ENCODE data around the gene KCNT2.
"Not testable (repeated sequence)": the region's sequence is repeated elsewhere in the genome, so short reads cannot be mapped to it uniquely, and the experiment has no call there.

KCNT2 gene

DNA sequence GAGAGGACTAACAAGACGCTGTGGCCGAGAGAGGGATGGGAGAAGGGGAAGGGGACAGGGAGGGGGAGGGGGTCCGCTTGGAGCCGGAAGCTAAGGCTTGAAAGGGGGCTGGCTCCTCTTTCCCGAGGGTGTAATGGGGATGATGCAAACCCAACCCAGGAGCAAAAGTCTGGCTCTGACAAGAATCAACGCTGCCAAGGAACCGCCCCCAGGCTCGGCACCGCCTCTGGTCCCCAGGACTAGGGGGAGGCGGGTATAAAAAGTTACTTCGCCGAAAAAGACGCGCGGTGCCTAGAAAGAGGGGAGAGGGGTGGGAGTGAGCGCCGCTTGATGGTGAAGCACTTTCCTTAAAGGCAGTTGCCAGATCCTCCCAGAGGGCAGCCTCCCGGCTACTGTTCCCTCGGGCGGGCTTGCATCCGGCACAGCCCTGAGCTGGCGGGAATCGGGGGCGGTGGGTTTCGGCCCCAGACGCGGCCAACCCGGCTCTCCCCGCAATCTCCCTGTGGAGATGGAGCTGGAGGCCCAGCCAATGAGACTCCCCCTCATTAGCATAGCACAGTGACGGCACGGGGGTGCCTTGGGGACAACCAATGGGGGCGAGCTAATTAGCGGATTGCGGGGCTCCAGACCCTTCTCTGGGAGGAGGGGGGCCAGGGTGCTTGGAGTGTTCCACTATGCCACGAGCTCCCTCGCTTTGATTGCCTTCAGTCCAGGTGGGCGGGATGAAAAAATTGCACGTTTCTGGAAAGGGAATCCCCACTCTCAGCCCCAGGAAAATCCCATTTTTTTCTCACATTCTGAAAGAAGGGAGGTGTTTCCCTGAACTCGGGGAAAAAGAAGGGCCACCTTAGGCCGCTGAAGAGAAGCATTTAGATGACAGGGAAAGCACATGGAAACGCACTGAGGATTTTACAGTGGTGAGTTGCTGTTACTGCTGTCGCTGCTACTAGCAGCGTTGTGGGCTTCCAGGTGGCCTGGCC, at the start of gene KCNT2:
Gene KCNT2 (minus strand): TSS at position 51 of the 980 bp plus-strand sequence. CDS start 131 bp downstream, outside the sequence.
- DNase-seq (ENCODE audit: low spot score in 2 of 2): no peak
- Histone ChIP-seq H3K36me3 (replicated peaks) (no peaks in the 10 kb centered on the region), H3K9me3 (no peaks in the 10 kb centered on the region), H3K4me3 (no peak within 1 kb of the TSS), H3K4me1 (peaks cover 6% of the 10 kb centered on the region; the same call in 1 of the 2 replicates), H3K27me3 (ENCODE audit: low read depth) (no peaks in the 10 kb centered on the region)
- in situ Hi-C loops (cut with MboI; ENCODE audit: low sequenced_read_pairs): no loop called here

DNA sequence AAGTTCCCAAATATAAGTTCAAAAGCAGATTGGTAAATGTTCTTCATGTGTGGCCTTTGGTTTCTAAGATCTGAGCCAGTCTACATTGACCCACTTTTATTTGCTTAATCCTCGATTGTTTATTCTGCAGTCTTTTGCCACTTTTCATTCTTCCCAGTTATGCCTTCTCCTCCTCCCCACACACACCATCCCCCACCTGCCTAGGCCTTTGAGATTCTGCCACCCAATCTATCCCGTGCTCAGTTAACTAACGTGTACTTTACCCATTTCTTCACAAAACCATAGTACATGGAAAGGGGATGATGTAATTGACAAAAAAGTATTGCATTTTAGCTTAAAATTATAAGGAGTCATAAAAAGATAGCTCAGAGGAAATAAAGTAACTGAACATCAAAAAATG, 47.3 kb upstream of the KCNT2 start:
- Histone ChIP-seq H3K4me1 (no peaks in the 10 kb centered on the region), H3K4me3 (no peak overlapping the region), H3K27me3 (ENCODE audit: low read depth) (no peaks in the 10 kb centered on the region), H3K36me3 (replicated peaks) (no peaks in the 10 kb centered on the region), H3K9me3 (no peaks in the 10 kb centered on the region)
- no peak for DNase-seq (ENCODE audit: low spot score in 2 of 2)
- in situ Hi-C loops (cut with MboI; ENCODE audit: low sequenced_read_pairs): loop anchor here (25.0 kb wide), 2 partner anchors 343 to 493 kb away; no protein-coding TSS in a partner anchor

DNA sequence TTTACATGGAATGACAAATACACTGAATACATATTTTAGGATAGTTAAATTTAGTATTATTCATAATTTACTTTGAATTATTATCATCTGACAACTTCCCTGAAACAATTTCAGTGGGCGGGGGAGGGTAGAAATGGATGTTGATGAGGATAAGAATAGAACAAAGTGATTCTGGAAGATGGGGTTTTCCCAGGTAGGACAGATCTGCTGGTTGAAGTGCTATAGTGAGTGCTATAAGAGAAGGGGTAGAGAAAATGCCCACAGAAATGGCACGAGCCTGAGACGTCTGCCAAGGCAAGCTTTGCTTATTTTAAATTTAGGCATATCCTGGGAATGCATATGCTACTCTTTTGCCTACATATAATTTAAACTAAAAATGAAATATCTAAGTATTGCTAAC, 46.8 kb upstream of the KCNT2 start:
- DNase-seq (ENCODE audit: low spot score in 2 of 2): no peak
- in situ Hi-C loops (cut with MboI; ENCODE audit: low sequenced_read_pairs): loop anchor here (25.0 kb wide), 2 partner anchors 343 to 493 kb away; no protein-coding TSS in a partner anchor
- no peaks in the 10 kb centered on the region for H3K4me1 ChIP-seq
- H3K36me3 ChIP-seq (replicated peaks): no peaks in the 10 kb centered on the region
- H3K4me3 ChIP-seq: no peak overlapping the region
- H3K9me3 ChIP-seq: no peaks in the 10 kb centered on the region
- H3K27me3 ChIP-seq (ENCODE audit: low read depth): no peaks in the 10 kb centered on the region

DNA sequence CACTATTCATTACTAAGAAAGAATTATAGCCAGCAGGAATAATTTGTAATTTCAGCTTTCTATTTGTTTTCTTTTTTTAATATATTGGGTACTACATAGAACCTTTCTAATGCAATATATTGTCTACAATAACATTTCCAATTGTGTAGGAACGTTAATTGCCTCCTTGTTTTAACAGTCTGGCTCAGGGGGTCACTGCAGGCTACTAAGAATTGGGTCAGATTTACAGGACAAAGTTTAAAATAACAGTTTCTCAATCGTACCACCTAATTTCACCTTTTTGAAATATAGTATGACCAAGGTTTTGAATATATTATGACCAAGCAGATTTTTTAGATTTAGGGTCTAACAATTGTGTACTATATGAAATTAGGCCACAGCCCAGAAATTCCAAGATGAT, 46.0 kb upstream of the KCNT2 start:
- no peak for DNase-seq (ENCODE audit: low spot score in 2 of 2)
- Histone ChIP-seq H3K4me1 (no peaks in the 10 kb centered on the region), H3K36me3 (replicated peaks) (no peaks in the 10 kb centered on the region), H3K27me3 (ENCODE audit: low read depth) (no peaks in the 10 kb centered on the region), H3K4me3 (no peak overlapping the region), H3K9me3 (no peaks in the 10 kb centered on the region)
- in situ Hi-C loops (cut with MboI; ENCODE audit: low sequenced_read_pairs): loop anchor here (25.0 kb wide), 2 partner anchors 342 to 492 kb away; no protein-coding TSS in a partner anchor

DNA sequence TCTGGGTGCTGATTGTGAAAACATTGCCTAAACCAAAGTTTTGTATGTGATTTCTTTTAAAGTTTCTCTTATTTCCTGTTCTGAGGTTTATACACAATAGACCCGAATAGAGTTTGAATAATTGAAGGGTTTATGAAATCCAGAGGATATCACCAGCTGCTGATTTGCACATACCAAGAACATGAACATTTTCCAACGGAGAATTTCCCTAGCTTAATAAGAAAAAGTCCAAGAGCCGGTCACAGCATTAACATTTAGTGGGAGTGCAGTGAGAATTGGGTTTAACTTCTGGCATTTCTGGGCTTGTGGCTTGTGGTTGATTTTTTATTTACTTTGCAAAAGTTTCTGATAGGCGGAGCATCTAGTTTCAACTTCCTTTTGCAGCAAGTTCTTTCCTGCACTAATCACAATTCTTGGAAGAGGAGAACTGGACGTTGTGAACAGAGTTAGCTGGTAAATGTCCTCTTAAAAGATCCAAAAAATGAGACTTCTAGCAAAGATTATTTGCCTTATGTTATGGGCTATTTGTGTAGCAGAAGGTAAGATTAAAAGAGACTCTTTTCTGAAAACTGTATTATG, 43.5 kb upstream of the KCNT2 start, which contains the start of gene CFH:
Gene CFH (plus strand): TSS at position 407 of the 579 bp plus-strand sequence. CDS start 75 bp downstream, at position 482.
- no peaks in the 10 kb centered on the region for H3K4me1 ChIP-seq
- in situ Hi-C loops (cut with MboI; ENCODE audit: low sequenced_read_pairs): loop anchor here (25.0 kb wide), 2 partner anchors 339 to 489 kb away; no protein-coding TSS in a partner anchor
- H3K9me3 ChIP-seq: no peaks in the 10 kb centered on the region
- no peaks in the 10 kb centered on the region for H3K36me3 ChIP-seq (replicated peaks)
- no peak within 1 kb of the TSS for H3K4me3 ChIP-seq
- no peaks in the 10 kb centered on the region for H3K27me3 ChIP-seq (ENCODE audit: low read depth)
- no peak for DNase-seq (ENCODE audit: low spot score in 2 of 2)

DNA sequence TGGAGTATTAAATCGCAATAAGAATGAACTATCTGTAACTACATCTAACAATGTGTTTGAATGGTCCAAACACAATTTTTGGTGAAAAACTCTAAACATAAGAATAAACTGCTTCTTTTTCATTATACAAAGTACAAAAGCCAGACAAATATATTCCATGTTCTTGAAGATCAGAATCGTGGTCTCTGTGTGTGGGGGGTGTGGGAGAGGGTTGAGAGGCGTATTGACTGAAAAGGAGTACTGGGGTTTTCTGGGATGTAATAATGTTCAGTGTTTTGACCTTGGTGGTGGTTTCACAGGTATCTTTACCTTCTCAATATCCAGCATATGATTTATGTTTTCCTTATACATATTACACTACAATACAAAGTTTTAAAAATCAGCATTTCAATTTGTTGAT, 42.8 kb upstream of the KCNT2 start:
- DNase-seq (ENCODE audit: low spot score in 2 of 2): no peak
- no peaks in the 10 kb centered on the region for H3K27me3 ChIP-seq (ENCODE audit: low read depth)
- no peaks in the 10 kb centered on the region for H3K36me3 ChIP-seq (replicated peaks)
- H3K9me3 ChIP-seq: no peaks in the 10 kb centered on the region
- no peak overlapping the region for H3K4me3 ChIP-seq
- in situ Hi-C loops (cut with MboI; ENCODE audit: low sequenced_read_pairs): loop anchor here (25.0 kb wide), 2 partner anchors 339 to 489 kb away; no protein-coding TSS in a partner anchor
- H3K4me1 ChIP-seq: no peaks in the 10 kb centered on the region

DNA sequence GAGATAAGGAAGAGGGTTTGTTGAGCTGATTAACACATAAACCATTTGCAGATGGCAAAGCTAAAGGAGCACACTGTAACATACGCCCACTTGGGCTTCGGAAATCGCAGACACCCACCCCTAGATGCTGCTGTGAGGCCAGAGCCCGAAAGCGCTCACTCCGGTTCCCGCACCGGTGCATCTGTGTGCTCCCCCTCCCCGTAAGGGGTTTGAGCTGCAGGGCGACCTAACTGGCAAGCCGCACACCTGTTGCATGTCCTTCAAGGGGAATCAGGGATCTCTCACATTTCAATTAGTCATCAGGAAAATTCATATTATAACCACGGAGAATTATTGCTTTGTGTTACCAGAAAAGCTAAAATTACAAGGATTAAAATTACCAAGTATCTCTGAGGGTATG, 42.2 kb upstream of the KCNT2 start:
- Histone ChIP-seq H3K4me1 (no peaks in the 10 kb centered on the region), H3K27me3 (ENCODE audit: low read depth) (no peaks in the 10 kb centered on the region), H3K36me3 (replicated peaks) (no peaks in the 10 kb centered on the region), H3K9me3 (no peaks in the 10 kb centered on the region), H3K4me3 (no peak overlapping the region)
- in situ Hi-C loops (cut with MboI; ENCODE audit: low sequenced_read_pairs): loop anchor here (25.0 kb wide), 2 partner anchors 338 to 488 kb away; no protein-coding TSS in a partner anchor
- no peak for DNase-seq (ENCODE audit: low spot score in 2 of 2)

DNA sequence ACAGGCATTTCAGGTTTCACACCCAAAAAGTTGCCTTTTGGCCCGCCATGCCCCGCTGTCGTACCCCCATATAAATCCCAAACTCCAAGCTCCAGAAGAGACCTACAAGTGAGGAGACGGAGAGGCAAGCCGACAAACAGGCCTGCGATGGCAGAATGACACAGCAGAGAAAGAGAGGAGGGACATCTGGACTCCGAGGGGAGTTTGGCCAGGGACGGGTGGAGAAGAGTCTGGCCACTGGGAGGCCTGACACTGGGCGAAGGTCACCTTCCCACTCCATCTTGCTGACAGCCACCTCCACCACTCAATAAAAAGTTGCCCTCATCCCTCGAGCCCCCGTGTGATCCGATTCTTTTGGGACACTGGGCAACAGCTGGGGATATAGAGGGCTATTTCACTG, 41.8 kb upstream of the KCNT2 start:
- Histone ChIP-seq H3K4me3 (no peak overlapping the region), H3K9me3 (no peaks in the 10 kb centered on the region), H3K4me1 (no peaks in the 10 kb centered on the region), H3K27me3 (ENCODE audit: low read depth) (no peaks in the 10 kb centered on the region), H3K36me3 (replicated peaks) (no peaks in the 10 kb centered on the region)
- no peak for DNase-seq (ENCODE audit: low spot score in 2 of 2)
- in situ Hi-C loops (cut with MboI; ENCODE audit: low sequenced_read_pairs): loop anchor here (25.0 kb wide), 2 partner anchors 338 to 488 kb away; no protein-coding TSS in a partner anchor

DNA sequence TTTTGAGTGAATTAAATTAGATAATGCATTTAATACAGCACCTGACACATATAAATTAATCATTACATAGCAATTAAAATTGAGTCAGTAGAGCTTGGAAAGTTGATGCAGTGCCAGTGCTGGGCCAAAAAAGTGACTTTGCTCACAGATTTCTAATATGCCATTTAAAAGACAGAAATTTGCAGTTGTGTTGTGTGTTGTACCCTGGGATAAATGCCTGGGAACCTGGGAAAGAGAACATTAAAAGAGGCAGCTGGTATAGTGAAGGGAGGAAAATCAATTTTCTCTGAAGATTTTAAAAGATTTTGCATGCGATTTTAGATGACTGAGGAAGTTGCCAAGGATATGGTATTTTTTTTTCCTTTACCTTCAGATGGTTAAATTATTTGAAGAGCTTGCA, 32.7 kb upstream of the KCNT2 start:
- Histone ChIP-seq H3K4me1 (no peaks in the 10 kb centered on the region), H3K9me3 (no peaks in the 10 kb centered on the region), H3K4me3 (no peak overlapping the region), H3K36me3 (replicated peaks) (no peaks in the 10 kb centered on the region), H3K27me3 (ENCODE audit: low read depth) (no peaks in the 10 kb centered on the region)
- no peak for DNase-seq (ENCODE audit: low spot score in 2 of 2)
- in situ Hi-C loops (cut with MboI; ENCODE audit: low sequenced_read_pairs): no loop called here

DNA sequence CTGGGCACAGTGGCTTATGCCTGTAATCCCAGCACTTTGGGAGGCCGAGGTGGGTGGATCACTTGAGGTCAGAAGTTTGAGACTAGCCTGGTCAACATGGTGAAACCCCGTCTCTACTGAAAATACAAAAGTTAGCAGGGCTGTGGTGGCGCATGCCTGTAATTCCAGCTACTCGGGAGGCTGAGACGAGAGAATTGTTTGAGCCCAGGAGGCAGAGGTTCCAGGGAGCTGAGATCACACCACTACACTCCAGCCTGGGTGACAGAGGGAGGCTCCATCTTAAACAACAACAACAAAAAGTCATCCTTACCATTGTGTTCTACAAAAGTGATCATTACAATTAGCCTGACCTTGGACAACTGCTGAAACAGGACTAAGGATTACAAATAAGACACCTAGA, 31.1 kb upstream of the KCNT2 start:
- H3K9me3 ChIP-seq; H3K27me3 ChIP-seq (ENCODE audit: low read depth); in situ Hi-C loops (cut with MboI; ENCODE audit: low sequenced_read_pairs); H3K4me3 ChIP-seq; DNase-seq (ENCODE audit: low spot score in 2 of 2); H3K36me3 ChIP-seq (replicated peaks); H3K4me1 ChIP-seq: not testable (repeated sequence)

DNA sequence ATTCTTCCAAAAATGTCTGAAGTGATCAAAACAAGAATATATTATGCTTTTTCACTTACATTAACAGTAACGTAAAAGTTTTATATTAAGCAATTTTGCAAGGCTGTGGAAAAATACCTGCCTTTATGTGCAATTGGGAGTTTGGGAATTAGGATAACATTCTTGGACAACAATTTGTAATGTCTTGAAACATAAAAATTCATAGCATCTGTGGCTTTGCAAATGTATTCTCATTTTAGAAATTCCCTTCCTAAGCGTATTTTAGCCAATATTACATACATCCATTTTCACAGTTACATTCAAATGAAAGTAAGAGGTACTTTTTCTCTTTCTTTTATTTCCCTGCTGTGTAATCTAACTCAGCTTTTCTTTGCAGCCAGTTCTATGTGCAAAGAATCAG, 30.2 kb upstream of the KCNT2 start:
- H3K4me3 ChIP-seq: no peak overlapping the region
- H3K36me3 ChIP-seq (replicated peaks): no peaks in the 10 kb centered on the region
- H3K4me1 ChIP-seq: no peaks in the 10 kb centered on the region
- H3K9me3 ChIP-seq: no peaks in the 10 kb centered on the region
- no peak for DNase-seq (ENCODE audit: low spot score in 2 of 2)
- H3K27me3 ChIP-seq (ENCODE audit: low read depth): no peaks in the 10 kb centered on the region
- in situ Hi-C loops (cut with MboI; ENCODE audit: low sequenced_read_pairs): no loop called here

DNA sequence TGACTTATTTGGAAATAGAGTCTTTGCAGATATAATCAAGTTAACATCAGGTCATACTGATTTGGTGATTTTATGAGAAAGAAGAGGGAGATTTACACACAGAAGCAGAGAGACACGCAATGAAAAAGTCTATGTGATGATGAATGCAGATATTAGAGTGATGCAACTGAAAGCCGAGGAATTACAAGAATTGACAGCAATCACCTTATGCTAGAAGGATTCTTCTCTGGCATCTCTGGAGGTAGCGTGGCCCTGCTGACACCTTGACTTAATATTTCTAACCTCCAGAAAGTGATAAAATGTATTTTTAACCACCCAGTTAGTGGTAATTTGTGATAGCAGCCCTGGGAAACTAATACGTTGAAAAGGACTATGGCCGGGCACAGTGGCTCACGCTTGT, 29.4 kb upstream of the KCNT2 start:
- no peaks in the 10 kb centered on the region for H3K9me3 ChIP-seq
- in situ Hi-C loops (cut with MboI; ENCODE audit: low sequenced_read_pairs): no loop called here
- no peaks in the 10 kb centered on the region for H3K4me1 ChIP-seq
- no peaks in the 10 kb centered on the region for H3K36me3 ChIP-seq (replicated peaks)
- no peak overlapping the region for H3K4me3 ChIP-seq
- H3K27me3 ChIP-seq (ENCODE audit: low read depth): no peaks in the 10 kb centered on the region
- no peak for DNase-seq (ENCODE audit: low spot score in 2 of 2)

DNA sequence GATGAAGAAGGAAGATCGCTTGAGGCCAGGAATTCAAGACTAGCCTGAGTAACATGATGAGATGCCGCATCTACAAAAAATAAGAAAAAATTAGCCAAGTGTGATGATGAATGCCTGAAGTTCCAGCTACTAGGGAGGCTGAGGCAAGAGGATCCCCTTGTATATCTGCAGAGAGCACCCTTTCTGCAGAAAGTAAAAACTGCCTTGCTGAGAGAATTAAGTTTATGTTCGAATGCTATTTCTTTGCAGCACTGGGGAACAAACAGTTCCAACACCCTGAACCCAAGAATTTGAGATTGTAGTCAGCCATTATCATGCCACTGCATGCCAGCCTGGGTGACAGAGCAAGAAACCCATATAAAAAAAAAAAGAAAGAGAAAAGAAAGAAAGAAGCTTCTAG, 20.6 kb upstream of the KCNT2 start:
- H3K27me3 ChIP-seq (ENCODE audit: low read depth): no peaks in the 10 kb centered on the region
- no peaks in the 10 kb centered on the region for H3K36me3 ChIP-seq (replicated peaks)
- in situ Hi-C loops (cut with MboI; ENCODE audit: low sequenced_read_pairs): no loop called here
- no peaks in the 10 kb centered on the region for H3K4me1 ChIP-seq
- no peaks in the 10 kb centered on the region for H3K9me3 ChIP-seq
- no peak for DNase-seq (ENCODE audit: low spot score in 2 of 2)
- no peak overlapping the region for H3K4me3 ChIP-seq

DNA sequence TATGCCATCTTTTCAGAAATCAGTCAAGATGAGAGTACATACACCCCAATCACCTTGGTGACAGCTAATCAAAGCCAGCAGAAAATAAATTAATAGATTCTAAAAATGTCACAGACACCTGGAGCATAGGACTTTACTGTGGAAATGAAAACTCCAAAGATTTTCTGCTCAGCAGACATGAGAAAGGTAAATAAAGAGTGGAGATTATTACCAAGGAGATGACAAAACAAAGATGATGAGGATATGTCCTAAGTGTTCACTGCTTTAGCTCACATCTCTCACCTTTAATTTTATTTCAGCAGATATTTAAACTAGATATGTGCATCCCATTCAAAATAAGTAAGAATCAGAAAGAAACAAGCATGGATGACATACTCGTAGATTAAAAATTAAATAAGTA, 14.8 kb upstream of the KCNT2 start:
- no peak overlapping the region for H3K4me3 ChIP-seq
- no peaks in the 10 kb centered on the region for H3K9me3 ChIP-seq
- no peaks in the 10 kb centered on the region for H3K36me3 ChIP-seq (replicated peaks)
- in situ Hi-C loops (cut with MboI; ENCODE audit: low sequenced_read_pairs): no loop called here
- H3K27me3 ChIP-seq (ENCODE audit: low read depth): no peaks in the 10 kb centered on the region
- no peaks in the 10 kb centered on the region for H3K4me1 ChIP-seq
- DNase-seq (ENCODE audit: low spot score in 2 of 2): no peak
